Retinal pigment epithelial cell (primary cell): ENCODE data around the gene ACBD4.

Source experiments
- DNase-seq: peaks from one replicate; pipeline ENCODE4 v3.0.0-alpha.2; 2010; ENCODE audit warnings: low read depth
- H3K4me3 ChIP-seq: 2 replicates; pipeline ENCODE4 v1.5.1; 2011; ENCODE audit warnings: mild to moderate bottlenecking, low read length, control low read depth, moderate library complexity
- TF ChIP-seq, protein P1 (sequence below): conservative IDR thresholded peaks from 2 replicates; pipeline ENCODE4 v1.5.1; 2011; ENCODE audit warnings: low read depth, low read length, control low read depth, inconsistent platforms

ACBD4 gene

DNA sequence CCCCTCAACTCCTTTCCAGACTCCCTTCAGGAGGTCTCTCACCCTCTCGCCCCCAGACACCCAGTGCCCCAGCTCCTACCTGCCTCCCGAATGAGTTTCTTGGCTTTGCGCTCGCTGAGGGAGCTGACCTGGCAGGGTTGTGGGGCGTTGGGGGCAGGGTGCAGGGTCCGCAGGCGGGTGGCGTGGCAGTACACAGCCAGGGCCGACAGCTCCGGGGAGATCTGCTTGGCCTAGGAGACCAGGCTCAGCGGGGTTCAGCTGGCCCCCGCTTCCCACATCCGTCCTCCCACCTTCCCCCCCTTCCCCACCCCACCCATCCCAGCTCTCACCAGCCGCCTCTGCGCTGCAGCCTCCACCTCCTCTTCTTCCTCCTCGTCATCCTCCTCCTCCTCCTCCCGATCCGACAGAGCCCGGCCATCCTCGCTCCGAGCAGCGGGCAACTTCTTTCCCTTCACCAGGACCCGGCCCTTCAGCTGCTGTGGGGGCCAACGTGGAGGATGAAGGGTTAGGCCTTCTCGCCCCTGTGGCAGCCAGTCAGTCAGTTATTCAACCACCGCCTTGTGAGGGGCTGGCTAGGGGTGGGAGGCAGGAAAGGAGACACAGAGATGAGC is 20.4 kb upstream of the ACBD4 start:
- DNase-seq = no peak
- no peak overlapping the region for H3K4me3 ChIP-seq
- TF ChIP-seq, protein P1, sequence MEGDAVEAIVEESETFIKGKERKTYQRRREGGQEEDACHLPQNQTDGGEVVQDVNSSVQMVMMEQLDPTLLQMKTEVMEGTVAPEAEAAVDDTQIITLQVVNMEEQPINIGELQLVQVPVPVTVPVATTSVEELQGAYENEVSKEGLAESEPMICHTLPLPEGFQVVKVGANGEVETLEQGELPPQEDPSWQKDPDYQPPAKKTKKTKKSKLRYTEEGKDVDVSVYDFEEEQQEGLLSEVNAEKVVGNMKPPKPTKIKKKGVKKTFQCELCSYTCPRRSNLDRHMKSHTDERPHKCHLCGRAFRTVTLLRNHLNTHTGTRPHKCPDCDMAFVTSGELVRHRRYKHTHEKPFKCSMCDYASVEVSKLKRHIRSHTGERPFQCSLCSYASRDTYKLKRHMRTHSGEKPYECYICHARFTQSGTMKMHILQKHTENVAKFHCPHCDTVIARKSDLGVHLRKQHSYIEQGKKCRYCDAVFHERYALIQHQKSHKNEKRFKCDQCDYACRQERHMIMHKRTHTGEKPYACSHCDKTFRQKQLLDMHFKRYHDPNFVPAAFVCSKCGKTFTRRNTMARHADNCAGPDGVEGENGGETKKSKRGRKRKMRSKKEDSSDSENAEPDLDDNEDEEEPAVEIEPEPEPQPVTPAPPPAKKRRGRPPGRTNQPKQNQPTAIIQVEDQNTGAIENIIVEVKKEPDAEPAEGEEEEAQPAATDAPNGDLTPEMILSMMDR = no peak

DNA sequence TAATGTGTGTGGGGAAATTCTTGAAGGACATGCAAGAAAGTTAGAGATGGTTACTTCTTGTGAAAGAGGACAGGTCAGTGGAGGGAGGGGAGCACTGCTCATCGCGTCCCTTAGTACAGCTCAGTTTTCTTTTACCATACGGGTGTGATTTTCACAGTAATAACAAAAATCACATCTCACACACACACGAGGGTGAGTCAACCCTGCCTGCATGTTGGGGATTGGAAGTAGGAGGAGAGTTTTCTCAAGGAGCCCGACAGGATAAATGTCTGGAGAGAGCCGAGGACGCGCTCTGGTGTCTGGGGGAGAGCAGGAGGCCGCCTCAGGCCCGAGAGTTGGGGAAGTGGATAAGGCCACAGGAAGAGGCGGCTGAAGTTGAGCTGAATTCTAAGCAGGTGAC is 19.6 kb upstream of the ACBD4 start:
- TF ChIP-seq, protein P1 = no peak
- no peak overlapping the region for H3K4me3 ChIP-seq
- no peak for DNase-seq

DNA sequence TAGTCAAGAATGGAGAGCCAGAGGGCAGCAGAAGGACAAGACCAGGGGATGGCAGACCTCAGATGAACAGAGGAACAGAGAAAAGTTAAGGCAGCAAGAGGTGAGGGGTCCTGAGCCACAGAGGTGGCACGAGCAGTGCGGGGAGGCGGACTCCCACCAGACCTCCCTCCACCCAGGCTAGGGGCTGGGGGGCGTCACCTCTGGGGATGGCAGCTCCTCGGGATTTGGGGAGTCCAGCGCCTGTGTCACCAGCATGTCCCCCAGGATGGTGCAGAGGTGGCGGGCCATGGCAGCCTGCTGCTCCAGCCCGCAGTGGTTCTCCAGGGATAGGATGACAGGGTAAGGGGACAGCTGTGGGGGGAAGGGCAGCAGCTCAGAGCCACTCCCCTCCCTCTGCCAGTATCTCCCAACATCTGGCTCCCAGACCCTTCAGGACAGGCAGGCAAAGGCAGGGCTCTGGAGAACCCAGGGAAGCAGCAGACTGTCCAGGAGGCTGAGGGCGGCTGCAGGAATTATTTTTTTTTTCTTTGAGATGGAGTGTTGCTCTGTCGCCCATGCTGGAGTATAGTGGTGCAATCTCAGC is 19.0 kb upstream of the ACBD4 start:
- no peak for DNase-seq
- TF ChIP-seq, protein P1 = no peak
- H3K4me3 ChIP-seq = no peak overlapping the region

DNA sequence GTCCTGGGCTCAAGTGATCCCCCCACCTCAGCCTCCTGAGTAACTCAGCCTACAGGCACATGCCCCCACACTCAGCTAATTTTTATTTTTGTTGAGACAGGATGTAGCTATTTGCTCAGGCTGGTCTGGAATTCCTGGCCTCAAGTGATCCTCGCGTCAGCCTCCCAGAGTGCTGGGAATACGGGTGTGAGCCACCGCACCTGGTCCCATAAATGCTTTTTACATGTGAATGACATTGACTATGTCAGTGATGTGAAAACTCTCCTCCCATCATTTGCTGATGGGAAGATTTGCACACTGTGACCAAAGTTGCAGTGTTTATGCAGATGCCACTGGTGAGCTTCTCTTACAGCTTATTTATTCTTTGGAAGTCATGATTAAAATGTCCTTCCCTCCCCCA is 18.2 kb upstream of the ACBD4 start:
- TF ChIP-seq, protein P1 = no peak
- H3K4me3 ChIP-seq = no peak overlapping the region
- no peak for DNase-seq

DNA sequence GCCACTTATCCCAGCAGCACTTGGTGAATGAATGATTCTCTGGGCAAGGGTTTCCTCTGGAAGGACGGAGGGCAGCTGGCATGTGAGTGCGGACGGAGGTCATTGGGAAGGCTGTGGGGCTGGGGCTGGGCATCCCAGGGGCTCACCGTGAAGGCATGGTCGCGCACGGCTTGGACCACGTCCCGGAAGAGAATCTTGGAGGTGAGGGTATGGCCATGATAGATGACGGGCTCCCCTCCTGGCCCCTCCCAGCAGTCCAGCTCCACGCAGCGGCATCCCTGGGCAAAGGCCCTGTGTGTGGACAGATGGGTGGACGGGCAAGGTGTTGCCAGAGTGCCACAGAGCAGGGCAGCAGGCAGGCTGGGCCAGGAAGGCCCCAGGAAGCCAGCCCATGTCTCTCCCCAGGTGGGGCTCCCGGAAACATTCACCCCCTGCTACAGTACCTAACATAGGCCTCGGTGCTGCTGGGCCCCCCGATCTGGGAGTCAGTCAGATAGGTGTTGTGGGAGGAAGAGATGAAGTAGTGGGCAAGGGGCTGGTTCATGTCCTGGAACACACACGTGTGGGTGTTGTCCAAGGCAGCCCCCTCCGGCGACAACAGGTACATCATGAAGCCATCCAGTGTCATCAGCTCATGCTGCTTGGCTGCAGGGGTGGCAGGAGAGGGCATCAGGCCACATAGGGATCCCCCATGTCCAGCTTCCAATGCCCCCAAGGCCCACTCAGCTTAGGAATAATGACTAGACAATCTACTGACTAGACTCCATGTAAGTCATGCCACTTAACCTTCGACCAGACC is 17.4 kb upstream of the ACBD4 start:
- no peak for DNase-seq
- TF ChIP-seq, protein P1 = no peak
- no peak overlapping the region for H3K4me3 ChIP-seq

DNA sequence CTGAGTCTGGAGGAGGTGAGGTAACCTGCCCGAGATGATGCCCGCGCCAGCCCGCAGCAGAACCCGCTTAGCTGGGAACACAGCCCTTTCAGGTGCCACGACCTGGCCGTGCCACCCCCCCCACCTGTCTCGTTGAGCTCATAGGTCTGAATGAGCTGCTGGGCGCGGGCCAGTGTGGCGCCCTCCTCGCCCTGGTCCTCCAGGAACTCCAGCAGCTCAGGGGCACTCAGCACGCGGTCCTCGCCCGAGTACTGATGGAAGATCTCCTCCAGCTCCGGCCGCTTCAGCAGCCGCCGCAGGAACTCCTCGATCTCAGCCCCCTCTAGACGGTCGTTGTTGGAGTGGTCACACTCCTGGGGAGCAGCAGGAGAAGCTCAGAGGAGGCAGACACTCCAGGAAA is 16.8 kb upstream of the ACBD4 start:
- no peak for DNase-seq
- H3K4me3 ChIP-seq = no peak overlapping the region
- TF ChIP-seq, protein P1 = no peak

DNA sequence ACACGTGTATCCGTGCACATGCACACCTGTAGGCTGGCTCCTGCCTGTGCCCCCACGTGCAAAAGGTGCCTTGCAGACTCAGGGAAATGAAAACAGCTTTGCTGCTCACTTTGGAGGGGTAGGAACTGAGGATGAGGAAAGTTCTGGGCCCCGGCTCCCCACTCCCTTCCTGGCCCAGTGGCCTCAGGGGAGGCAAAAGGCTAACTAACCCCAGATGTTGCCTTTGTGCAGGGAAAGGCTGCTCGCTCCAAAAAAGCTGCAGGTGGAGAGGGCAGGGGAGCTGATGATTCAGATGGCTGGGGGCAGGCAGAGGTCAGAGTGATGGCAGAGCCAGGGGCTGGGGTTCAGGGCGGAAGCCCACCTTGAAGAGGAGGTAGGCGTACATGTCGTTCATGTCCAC is 15.5 kb upstream of the ACBD4 start:
- H3K4me3 ChIP-seq = no peak overlapping the region
- TF ChIP-seq, protein P1 = no peak
- DNase-seq = no peak
